Stimulated activated CD4-positive, alpha-beta T cell treated with anti-CD3 and anti-CD28 coated beads, Interleukin-4, amount 100 ng/mL, for 1 hour (primary cell): ENCODE results near the gene WNT16.

Source experiments
- DNase-seq: peaks from one replicate; pipeline ENCODE4 v3.0.0-alpha.2; 2020

Gene WNT16

GRCh38 chr7:121351682-121352081, 22.9 kb downstream of the WNT16 start:
- DNase-seq = no peak

DNA sequence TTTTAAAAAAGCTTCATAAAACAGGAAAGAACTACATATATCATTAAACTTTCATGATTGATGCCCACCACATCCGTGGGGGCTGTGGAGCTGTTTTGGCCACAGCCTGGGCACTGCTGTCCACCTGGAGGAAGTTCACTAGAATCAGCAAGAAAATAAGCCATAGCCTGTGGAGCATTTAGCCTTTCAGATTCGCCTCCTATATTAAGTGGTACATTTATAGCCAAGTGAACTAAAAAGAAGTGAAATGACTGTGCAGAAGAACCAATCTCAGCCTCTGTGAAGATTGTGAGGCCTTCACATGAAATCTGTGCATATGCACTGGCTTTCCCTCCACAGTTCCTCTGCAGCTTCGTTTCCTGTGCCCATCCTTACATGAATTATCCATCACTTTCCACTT, 23.5 kb downstream of the WNT16 start:
- DNase-seq = no peak

- no peak for DNase-seq
These were observed 26.8 kb downstream of the WNT16 start for GRCh38 chr7:121355574-121355973.

DNA sequence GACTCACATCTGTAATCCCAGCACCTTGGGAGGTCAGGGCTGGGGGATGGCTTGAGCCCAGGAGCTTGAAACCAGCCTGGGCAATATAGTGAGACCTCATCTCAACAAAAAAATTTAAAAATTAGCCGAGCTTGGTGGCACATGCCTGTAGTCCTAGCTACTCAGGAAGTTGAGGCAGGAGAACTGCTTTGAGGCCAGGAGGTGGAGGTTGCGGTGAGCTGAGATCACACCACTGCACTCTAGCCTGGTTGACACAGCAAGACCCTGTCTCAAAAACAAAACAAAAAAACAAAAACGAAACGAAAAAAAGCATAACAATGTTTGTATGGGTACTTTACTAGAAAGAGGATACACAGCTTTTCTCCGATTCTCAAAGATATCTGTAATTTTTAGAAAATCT, 31.8 kb downstream of the WNT16 start:
- DNase-seq = no peak

DNA sequence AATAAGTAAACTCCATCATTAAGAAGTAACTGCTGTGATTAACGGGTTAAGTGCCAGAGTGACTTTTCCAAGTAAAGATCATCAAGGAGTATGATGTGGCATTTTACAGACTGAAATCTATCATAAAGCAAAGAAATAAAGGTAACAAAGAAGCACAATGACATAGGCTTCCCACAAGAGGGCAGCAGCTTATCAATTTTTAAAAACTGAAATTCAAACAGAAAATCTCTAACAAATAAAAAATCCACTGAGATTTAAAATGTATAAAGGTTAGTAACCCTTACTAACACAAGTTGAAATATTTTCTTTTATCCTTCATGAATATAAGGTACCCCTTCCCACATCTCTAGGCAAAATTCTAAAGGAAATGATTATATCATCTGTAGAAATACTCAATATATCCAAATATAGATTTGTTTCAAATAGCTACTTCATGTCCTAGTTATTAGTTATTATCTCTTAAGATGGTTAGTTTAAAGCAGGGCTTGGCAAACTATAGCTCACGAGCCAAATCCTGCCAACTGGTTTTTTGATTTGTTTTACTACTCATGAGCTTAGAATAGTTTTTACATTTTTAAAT, 38.1 kb downstream of the WNT16 start:
- DNase-seq = no peak

DNA sequence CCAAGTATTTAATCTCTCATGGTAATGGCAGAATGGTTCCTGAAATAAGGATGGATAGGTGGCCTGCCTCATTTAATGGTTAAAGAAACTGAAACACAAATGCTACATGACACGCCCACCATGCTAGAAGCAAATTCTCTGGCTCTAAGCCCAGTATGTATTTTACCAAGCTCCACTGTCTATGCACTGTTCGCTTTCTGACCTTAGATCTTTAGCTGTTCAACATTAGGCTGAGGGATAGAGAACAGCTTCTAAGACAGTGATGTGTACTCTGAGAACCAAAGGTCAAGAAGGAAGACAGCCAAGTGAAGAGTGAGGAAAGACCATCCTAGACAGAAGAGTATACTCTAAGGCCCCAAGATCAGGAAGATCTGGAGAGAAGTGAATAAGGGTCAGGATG, 40.7 kb downstream of the WNT16 start:
- no peak for DNase-seq

GRCh38 chr7:121371367-121371766, 42.6 kb downstream of the WNT16 start:
- no peak for DNase-seq

DNA sequence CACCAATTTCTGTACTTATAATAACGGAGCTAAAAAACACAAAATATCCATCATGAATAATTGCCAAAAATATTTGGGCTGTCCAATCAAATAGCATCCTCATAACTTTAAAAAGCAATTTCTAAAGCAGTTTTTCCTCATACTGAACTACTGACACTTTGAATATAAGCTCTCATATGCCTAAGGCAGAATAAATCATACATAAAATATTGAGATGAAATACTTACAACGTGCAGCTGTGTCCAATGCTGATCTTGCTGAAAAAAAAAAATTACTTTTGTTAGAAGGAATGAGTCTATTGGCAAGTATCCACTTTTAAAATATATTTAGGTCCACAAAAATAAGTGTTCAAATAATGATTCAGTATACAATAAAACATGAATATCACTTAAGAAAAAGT, 43.1 kb downstream of the WNT16 start:
- no peak for DNase-seq

DNA sequence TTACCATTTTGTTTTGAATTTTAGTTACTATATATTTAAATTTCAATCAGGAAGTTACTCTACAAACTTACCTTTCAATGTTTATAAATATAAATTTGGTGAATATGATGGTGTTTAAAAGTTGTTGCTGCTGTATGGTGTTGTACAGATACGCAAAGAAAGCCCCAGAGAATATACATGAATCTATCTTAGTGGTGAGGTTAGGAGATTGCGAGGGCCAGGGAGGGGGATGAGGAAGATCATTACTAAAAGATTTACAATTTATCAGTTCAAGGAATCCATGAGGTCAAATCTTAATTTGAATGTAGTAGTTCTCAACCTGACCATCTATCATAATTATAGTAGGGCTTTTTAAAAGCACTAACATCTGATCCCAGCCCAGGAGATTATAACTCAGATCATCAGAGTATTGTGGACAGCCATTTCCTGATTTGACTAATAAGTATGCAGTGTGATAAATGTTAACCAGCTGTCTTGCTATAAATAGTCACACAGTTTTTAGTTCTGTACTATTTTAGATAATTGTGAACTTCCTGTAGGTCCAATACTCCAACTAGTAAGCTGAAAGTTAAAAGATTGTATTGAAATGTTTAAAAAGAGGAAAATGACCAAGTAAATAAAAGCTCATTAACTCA, 43.7 kb downstream of the WNT16 start:
- no peak for DNase-seq

DNA sequence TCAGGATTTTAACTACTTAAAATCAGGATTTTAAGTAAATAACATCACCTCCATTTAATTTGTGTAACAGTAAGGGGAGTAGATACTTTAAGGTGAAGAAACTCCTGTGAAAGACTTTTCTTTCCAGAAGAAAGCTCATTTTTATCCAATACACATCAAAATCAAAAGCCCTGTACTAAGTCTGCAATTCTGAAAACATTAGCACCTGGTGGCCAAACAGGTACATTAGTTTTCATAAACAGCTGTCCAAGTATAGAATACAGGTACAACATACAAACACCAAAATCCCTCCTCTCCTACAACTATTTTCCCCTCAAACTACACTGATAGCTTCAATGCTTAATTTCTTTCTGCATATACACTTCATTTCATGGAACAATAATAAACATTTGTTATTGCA, 44.4 kb downstream of the WNT16 start:
- no peak for DNase-seq

DNA sequence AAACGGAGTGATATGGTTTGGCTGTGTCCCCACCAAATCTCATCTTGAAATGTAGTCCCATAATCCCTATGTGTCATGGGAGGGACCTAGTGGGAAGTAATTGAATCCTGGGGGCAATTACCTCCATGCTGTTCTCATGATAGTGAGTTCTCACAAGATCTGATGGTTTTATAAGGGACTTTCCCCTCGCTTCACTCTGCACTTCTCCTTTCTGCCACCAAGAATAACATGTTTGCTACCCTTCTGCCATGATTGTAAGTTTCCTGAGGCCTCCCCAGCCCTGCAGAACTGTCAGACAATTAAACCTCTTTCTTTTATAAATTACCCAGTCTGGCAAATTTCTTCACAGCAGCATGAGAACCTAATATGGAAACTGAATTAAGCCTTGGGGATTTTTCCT, 48.2 kb downstream of the WNT16 start:
- DNase-seq = no peak

GRCh38 chr7:121379930-121380329, 51.1 kb downstream of the WNT16 start:
- DNase-seq = no peak

GRCh38 chr7:121382473-121382872, 53.7 kb downstream of the WNT16 start:
- DNase-seq = no peak

- no peak for DNase-seq
These were observed 54.6 kb downstream of the WNT16 start for GRCh38 chr7:121383235-121383910.

GRCh38 chr7:121384265-121384664, 55.5 kb downstream of the WNT16 start:
- DNase-seq = no peak

GRCh38 chr7:121385056-121385799, 56.4 kb downstream of the WNT16 start:
- no peak for DNase-seq

DNA sequence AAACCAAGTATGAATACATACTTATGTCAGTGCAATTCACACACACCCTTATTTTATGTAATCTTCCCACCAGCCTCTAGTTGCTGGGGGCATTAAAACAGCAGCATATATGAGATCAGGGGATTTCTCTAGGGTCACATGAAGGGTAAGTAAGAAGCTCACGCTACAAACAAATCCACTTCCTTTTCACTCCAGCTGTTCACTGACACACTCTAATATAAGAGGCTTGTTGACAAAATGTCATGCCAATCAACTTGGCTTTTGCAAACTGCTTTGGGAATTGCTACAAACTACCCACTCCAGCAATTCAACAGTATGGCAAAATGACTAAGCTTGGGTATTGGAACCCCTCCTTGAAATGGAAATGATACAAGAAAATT, 57.0 kb downstream of the WNT16 start:
- no peak for DNase-seq

- no peak for DNase-seq
These were observed 60.1 kb downstream of the WNT16 start for GRCh38 chr7:121388950-121389349.

DNA sequence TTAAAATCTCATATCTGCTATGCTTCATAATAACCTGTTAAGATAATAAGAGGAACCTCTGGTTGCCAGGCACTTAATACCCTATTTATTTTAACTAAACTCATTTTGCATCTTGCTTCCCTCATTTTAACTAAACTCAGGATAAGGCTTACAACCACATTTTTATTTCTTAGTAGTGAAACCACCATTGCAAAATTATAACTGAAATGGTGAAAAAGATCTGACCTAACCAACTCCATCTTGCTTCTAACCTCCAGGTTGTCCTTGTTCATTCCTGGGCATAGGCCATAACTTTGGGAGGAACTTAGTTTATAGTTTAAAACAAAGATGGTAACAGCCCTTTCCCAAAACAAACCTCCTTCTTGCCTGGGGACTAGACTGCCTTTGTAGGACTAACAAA, 61.3 kb downstream of the WNT16 start:
- no peak for DNase-seq

DNA sequence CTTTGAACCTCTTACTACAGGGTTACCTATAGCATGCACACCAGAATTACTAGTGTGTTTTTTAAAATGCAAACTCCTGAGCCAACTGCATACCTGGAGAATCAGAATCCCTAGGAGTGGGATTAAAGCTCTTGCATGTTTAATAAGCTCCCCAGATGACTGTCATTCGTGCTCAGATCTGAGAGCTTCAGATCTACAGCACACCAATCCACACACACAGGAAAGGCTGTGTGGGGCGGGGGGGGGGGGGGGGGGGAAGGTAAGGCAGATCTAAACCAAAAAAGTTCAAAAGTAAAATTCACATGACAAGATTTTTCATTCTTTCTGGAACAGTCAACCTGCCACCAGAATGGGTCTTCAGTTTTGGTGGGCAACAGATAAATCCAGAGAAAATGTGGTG, 61.8 kb downstream of the WNT16 start:
- DNase-seq = no peak
